ENCODE measurements around the gene ATRN.

Gene ATRN

GRCh38 chr20:3631534-3631933 is 160.7 kb downstream of the ATRN start:
- DNase-seq, result no peak

DNA sequence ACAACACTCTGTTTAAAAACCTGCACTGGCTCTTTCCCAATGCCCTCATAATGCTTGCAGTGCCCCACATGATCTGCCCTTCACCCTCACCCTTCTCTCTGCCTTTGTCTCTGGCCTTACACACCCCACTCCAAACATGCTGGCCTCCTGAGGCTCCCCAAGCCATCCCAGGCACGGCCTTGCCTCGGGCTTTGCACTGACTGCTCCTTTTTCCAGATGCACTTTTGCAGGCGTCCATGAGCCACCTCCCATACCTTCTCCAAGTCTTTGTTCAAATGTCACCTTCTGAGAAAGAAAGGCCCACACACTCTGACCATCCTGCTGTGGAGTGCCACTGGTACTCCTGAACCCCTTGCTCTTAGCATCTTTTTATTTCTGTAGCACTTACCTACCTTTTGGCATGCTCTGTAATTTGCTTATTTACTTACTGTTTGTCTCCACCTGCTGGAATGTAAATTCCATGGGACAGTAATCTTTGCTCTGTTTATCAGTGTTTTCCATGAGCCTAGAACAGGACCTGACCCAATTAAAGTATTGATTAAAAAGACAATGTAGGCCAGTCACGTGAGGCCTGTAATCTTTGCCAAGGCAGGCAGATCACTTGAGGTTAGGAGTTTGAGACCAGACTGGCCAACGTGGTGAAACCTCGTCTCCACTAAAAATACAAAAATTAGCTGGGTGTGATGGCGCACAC is 161.6 kb downstream of the ATRN start:
- no peak for DNase-seq

- no peak for DNase-seq
Measured at GRCh38 chr20:3633913-3634478, 163.2 kb downstream of the ATRN start.

GRCh38 chr20:3635346-3635745 is 164.5 kb downstream of the ATRN start:
- no peak for DNase-seq

DNA sequence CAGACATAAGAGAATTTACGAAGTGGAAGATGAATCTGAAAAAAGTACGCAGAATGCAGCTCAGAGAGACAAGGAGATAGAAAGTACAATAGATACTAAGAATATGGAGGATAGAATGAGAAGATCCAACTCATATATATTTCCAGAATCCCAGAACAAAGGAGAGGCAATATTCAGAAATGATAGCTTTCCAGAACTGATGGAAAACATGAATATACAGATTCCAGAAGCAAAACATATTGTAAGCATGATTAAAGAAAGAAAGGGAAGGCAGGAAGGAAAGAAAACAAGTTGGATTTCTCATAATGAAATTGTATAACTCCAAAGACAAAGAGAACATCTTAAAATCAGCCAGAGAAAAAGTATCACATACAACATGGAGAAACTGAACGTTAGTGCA is 169.4 kb downstream of the ATRN start:
- DNase-seq, result no peak

GRCh38 chr20:3645309-3646066 is 174.7 kb downstream of the ATRN start:
- no peak for DNase-seq

GRCh38 chr20:3646067-3646440 is 175.2 kb downstream of the ATRN start:
- DNase-seq, result no peak

GRCh38 chr20:3646651-3647050 is 175.8 kb downstream of the ATRN start:
- DNase-seq, result no peak

- no peak for DNase-seq
Measured at GRCh38 chr20:3647473-3647872, 176.7 kb downstream of the ATRN start.

DNA sequence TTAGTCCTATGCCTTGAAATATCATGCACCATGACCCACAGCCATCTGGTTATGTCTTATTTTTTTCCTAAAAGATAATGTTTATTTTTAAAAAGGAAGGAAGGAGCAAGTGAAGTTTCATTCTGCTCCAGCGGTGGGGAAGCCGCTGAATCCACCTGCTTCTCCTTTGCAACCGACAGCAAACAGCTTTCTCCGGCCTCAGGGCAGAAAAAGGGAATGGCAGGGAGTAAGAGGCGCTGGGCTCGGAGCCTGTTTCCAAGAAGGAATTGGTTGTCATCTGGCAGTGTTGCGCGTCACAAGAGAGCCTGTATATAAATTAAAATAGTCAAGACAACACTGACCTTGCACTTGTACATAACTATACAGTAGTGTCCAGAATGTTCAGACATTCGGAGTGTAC is 178.1 kb downstream of the ATRN start:
- no peak for DNase-seq

- DNase-seq, result no peak
Measured at GRCh38 chr20:3651204-3651962, 180.6 kb downstream of the ATRN start.

GRCh38 chr20:3652221-3652620 is 181.4 kb downstream of the ATRN start:
- DNase-seq, result no peak

DNA sequence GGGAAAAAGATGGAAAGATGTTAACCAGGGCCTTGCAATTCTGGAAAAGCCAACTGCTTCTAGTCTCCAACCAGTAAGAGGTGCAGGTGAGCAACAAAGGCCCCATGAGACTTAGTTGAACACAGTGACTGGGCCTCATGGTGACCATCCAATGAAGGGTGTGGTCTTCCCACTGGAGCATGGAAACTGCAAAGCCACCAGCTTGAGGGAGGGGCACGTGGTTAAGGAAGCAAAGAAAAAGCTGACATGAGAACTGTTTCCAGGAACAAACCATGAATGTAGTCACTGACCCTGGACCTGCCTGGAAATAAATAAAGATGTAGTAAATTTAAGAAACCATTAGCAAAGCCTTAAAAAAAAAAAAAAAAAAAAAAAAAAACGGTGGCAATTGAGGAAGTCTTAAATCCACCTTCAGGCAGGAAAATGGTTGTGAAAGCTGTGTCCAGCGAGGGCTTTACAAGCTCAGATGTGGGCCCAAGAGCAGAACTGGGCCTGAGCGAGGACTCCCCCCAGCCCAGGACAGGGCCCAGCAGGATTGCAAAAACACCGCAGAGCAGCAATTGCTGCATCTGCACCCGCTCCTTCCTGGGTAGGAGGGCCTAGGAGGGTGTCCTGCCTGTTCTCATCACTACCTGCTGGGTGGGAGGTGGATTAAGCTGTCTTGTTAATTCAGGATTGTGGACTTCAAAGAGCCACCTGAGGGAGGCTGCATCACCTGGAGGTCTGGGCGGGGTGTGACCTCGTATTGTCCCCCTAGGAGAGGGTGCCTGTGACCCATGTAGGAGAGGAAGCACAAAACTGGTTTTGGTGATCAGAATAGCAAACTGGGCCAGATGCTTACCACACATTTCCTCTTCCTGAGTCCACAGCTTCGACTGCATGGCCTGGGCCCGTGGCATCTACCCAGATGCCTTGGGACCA is 182.1 kb downstream of the ATRN start:
- DNase-seq, result no peak

GRCh38 chr20:3653921-3654320 is 183.1 kb downstream of the ATRN start:
- peak; percentile 14 for DNase-seq

- no peak for DNase-seq
Measured at GRCh38 chr20:3654326-3655130, 183.7 kb downstream of the ATRN start.

DNA sequence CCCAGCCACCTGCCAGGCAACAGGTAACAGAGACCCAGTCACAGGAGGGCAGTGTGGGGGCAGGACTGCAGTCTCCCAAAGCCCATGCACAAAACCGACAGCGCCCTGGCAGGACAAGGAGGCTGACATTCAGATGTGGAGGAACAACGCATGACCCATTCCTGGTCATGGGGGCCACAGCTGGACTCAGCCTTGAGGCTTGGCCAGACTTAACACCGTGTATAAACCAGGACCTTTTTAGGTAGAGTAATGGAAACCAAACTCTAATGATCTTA is 184.2 kb downstream of the ATRN start:
- peak; percentile 13 for DNase-seq

DNA sequence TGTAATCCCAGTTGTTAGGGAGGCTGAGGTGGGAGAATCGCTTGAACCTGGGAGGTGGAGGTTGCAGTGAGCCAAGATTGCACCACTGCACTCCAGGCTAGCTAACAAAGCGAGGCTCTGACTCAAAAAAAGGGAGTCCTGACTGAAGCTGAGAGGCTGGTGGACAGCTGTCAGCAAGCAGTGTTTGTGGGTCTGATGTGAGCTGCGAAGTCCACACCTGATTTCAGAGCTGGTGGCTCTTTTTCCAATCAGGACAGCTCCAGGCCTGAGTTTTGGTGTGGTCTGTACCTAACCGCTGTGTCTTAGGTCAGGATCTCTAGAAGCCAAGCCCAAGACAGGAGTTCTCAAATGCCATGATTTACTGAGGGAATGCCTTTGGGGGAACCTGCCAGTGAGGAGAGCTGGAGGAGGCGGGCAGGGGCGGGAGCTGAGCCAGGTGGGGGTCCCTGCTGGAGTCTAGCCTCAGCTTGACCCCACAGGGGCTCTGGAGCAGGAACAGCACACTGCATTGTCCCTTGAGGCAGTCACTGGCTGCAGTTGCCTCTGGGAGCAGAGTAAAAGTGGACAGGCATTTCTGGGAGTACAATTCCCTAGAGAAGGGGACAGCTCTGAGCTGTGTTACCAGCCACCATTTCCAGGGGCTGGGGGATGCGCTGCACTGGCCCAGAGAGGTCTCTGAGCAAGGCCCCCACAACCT is 187.3 kb downstream of the ATRN start:
- DNase-seq, result no peak

- DNase-seq, result peak; percentile 37
Measured at GRCh38 chr20:3658716-3659491, 188.1 kb downstream of the ATRN start.

DNA sequence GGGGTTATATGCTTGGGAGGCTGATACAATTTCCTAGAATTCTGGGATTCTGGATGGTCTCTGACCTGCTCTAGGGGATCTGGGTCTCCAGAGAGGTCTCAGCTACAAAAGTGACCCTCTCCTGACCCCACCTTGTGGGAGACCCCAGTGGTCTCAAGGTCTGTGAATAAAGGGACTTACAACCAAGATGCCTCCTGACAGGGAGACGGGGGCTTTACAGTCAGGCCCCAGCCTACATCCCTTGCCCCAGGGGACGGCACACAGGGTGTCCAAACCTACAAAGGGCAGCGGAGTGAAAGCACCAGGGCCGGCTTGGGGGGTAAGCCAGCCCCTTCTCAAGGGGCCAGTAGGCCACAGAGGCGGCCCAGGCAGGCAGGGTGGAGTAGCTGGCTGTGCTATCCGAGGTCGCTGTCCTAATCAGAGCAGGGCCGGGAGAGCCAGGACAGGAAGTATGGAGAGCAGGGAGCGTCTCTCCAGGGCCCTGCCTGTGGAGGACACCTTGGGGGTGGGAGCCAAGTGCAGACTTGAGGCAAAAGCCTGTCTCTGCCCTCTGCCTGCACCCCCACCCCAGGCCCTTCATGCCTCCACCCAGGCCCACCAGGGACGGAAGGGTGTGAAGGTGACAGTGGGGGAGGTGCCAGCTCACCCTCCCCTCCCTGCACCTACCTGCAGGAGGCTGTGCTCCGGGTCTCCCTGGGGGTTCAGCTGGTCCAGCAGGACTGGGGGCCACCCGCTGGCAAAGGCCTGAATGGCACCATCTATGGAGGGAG is 188.9 kb downstream of the ATRN start:
- peak; percentile 21 for DNase-seq
